ENCODE measurements around the gene ALDH3A1. TPM values are rescaled to one million over a fixed set of nuclear protein-coding genes. Genes with fewer than 3 reads are reported as not detected.
"Not testable (repeated sequence)": the region's sequence is repeated elsewhere in the genome, so short reads cannot be mapped to it uniquely, and the experiment has no call there.

The ALDH3A1 gene
- total RNA-seq, 1 donor from 2014 or later, result 24.2 TPM

- FAIRE-seq (no peak), DNase-seq (ENCODE audit: low read depth) (no peak)
- no peaks in the 10 kb centered on the region for H3K36me3 ChIP-seq (ENCODE audit: control insufficient read depth, insufficient read depth, low read length)
- no peak overlapping the region for H3K4me3 ChIP-seq (ENCODE audit: low read depth, low read length)
- H3K27me3 ChIP-seq (ENCODE audit: control insufficient read depth, insufficient read depth, low read length), result no peaks in the 10 kb centered on the region
- TF ChIP-seq CTCF (IDR thresholded peaks at IDR 0.05; ENCODE audit: insufficient read depth, low read length, severe bottlenecking), result no peak
Measured at GRCh38 chr17:19769946-19770652, 22.0 kb upstream of the ALDH3A1 start.

- no peak for DNase-seq (ENCODE audit: low read depth)
- no peaks in the 10 kb centered on the region for H3K27me3 ChIP-seq (ENCODE audit: control insufficient read depth, insufficient read depth, low read length)
- H3K4me3 ChIP-seq (ENCODE audit: low read depth, low read length), result no peak overlapping the region
- TF ChIP-seq CTCF (IDR thresholded peaks at IDR 0.05; ENCODE audit: insufficient read depth, low read length, severe bottlenecking), result no peak
- no peaks in the 10 kb centered on the region for H3K36me3 ChIP-seq (ENCODE audit: control insufficient read depth, insufficient read depth, low read length)
- no peak for FAIRE-seq
Measured at GRCh38 chr17:19768046-19768782, 20.1 kb upstream of the ALDH3A1 start.

- peak; percentile 99 for TF ChIP-seq CTCF (IDR thresholded peaks at IDR 0.05; ENCODE audit: insufficient read depth, low read length, severe bottlenecking)
Measured at GRCh38 chr17:19766421-19767270, 18.5 kb upstream of the ALDH3A1 start.

GRCh38 chr17:19766016-19766415 is 17.9 kb upstream of the ALDH3A1 start:
- FAIRE-seq, result no peak
- Histone ChIP-seq H3K27me3 (ENCODE audit: control insufficient read depth, insufficient read depth, low read length) (no peaks in the 10 kb centered on the region), H3K36me3 (ENCODE audit: control insufficient read depth, insufficient read depth, low read length) (no peaks in the 10 kb centered on the region), H3K4me3 (ENCODE audit: low read depth, low read length) (no peak overlapping the region)
- TF ChIP-seq CTCF (IDR thresholded peaks at IDR 0.05; ENCODE audit: insufficient read depth, low read length, severe bottlenecking), result no peak
- no peak for DNase-seq (ENCODE audit: low read depth)

More at GRCh38 chr17:19766421-19767270, 18.5 kb upstream of the ALDH3A1 start:
- FAIRE-seq, result no peak
- Histone ChIP-seq H3K4me3 (ENCODE audit: low read depth, low read length) (no peak overlapping the region), H3K27me3 (ENCODE audit: control insufficient read depth, insufficient read depth, low read length) (no peaks in the 10 kb centered on the region), H3K36me3 (ENCODE audit: control insufficient read depth, insufficient read depth, low read length) (no peaks in the 10 kb centered on the region)
- no peak for DNase-seq (ENCODE audit: low read depth)

GRCh38 chr17:19763991-19764390 is 15.9 kb upstream of the ALDH3A1 start:
- not testable (repeated sequence) for H3K27me3 ChIP-seq (ENCODE audit: control insufficient read depth, insufficient read depth, low read length); DNase-seq (ENCODE audit: low read depth); FAIRE-seq

GRCh38 chr17:19763416-19763815 is 15.3 kb upstream of the ALDH3A1 start:
- TF ChIP-seq CTCF (IDR thresholded peaks at IDR 0.05; ENCODE audit: insufficient read depth, low read length, severe bottlenecking), result no peak
- Histone ChIP-seq H3K36me3 (ENCODE audit: control insufficient read depth, insufficient read depth, low read length) (no peaks in the 10 kb centered on the region), H3K4me3 (ENCODE audit: low read depth, low read length) (no peak overlapping the region), H3K27me3 (ENCODE audit: control insufficient read depth, insufficient read depth, low read length) (no peaks in the 10 kb centered on the region)
- DNase-seq (ENCODE audit: low read depth) (no peak), FAIRE-seq (no peak)

More at GRCh38 chr17:19763991-19764390, 15.9 kb upstream of the ALDH3A1 start:
- H3K36me3 ChIP-seq (ENCODE audit: control insufficient read depth, insufficient read depth, low read length); H3K4me3 ChIP-seq (ENCODE audit: low read depth, low read length): not testable (repeated sequence)
